ENCODE data around the gene ELL. TPM values are rescaled to one million over a fixed set of nuclear protein-coding genes. Genes with fewer than 3 reads are reported as not detected.

Gene ELL
- total and polyA plus RNA-seq, 9 of the 15 experiments (the other 6 are each of a cell fraction or from before 2014, with no cell fraction given): 0.24 to 22.5 (median 4.1) TPM

DNA sequence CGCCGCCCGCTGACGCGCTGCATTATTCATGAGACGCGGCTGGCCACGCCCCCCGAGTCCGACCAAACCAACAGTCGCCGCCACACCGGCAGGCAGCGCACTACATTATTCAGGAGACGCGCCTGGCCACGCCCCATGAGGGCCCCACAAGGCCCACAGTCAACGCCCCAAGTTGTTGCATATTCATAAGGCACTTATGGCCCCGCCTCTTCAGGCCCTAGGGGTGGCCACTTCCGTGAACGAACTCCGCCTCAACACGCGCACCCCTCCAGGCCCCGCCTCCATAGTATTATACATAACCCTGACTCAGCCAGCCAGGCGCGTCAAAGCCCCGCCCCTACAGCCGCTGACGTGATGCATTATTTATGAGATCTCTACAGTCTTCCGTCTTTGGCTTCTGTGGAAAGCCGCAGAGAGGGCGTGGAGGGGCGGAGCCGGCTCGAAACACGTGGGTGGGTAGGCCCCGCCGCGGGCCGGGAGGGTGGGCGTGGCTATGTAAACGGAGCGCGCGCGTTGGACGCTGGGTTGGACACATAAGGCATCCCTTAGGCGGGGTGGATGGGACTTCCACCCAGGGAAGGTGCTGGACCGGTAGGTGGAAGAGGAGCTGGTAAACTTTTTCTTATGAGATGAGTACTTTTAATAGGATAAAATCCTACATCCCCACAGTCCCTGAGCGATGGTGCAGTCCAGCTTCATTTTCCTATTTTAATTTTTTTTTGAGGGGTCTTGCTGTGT lies 423 bp upstream of the ELL start (continued):
- TF ChIP-seq PCBP1 (IDR thresholded peaks at IDR 0.05; ENCODE audit: low read depth, low read length, poor library complexity, severe bottlenecking) (no peak), TBL1XR1 (IDR thresholded peaks at IDR 0.05; ENCODE audit: low read length in 2 of 2) (peak in 1 of 2 experiments; percentile 60; a peak in 1 of 4 replicates), KDM5B (IDR thresholded peaks at IDR 0.05; ENCODE audit: insufficient replicate concordance, low read depth, low read length) (peak; percentile 78), PHB2 (IDR thresholded peaks at IDR 0.05; ENCODE audit: low read depth) (no peak), HMG20B (CRISPR knock-in tag; IDR thresholded peaks at IDR 0.05) (no peak), ADNP (tag; IDR thresholded peaks at IDR 0.05) (no peak), MAZ (CRISPR knock-in tag; conservative IDR thresholded peaks at IDR 0.05 in 1 of 2, IDR thresholded peaks at IDR 0.05 in 1 of 2) (peak in 1 of 2 experiments; percentile 62; a peak in 1 of 4 replicates), SPI1 (IDR thresholded peaks at IDR 0.05; ENCODE audit: borderline replicate concordance, low read depth, low read length) (0 out of 2 replicates have a peak, but pooled peaks have one; percentile 24), ZNF165 (CRISPR knock-in tag; IDR thresholded peaks at IDR 0.05; ENCODE audit: borderline replicate concordance) (no peak), FOXM1 (IDR thresholded peaks at IDR 0.05; ENCODE audit: low read depth) (peak; percentile 51), FOXM1 (CRISPR knock-in tag; IDR thresholded peaks at IDR 0.05; ENCODE audit: low read depth) (no peak), SP1 (CRISPR knock-in tag; IDR thresholded peaks at IDR 0.05) (peak; percentile 95), ZNF146 (CRISPR knock-in tag; IDR thresholded peaks at IDR 0.05; ENCODE audit: unreplicated experiment) (no peak), PYGO2 (tag; IDR thresholded peaks at IDR 0.05) (no peak), CTBP1 (IDR thresholded peaks at IDR 0.05; ENCODE audit: borderline replicate concordance) (0 out of 2 replicates have a peak, but pooled peaks have one; percentile 10), MED1 (CRISPR knock-in tag; IDR thresholded peaks at IDR 0.05; ENCODE audit: borderline replicate concordance) (no peak), HNRNPLL (IDR thresholded peaks at IDR 0.05; ENCODE audit: low read depth, low read length, poor library complexity, severe bottlenecking) (peak; percentile 51), JUNB (CRISPR knock-in tag; conservative IDR thresholded peaks at IDR 0.05) (no peak), MBD2 (IDR thresholded peaks at IDR 0.05; ENCODE audit: borderline replicate concordance, low read depth) (0 out of 2 replicates have a peak, but pooled peaks have one; percentile 54), ATF1 (CRISPR knock-in tag; IDR thresholded peaks at IDR 0.05) (peak; percentile 32; the same call in 1 of the 2 replicates), ATF1 (tag; IDR thresholded peaks at IDR 0.05) (peak; percentile 90)
- TF ChIP-seq, protein P1, sequence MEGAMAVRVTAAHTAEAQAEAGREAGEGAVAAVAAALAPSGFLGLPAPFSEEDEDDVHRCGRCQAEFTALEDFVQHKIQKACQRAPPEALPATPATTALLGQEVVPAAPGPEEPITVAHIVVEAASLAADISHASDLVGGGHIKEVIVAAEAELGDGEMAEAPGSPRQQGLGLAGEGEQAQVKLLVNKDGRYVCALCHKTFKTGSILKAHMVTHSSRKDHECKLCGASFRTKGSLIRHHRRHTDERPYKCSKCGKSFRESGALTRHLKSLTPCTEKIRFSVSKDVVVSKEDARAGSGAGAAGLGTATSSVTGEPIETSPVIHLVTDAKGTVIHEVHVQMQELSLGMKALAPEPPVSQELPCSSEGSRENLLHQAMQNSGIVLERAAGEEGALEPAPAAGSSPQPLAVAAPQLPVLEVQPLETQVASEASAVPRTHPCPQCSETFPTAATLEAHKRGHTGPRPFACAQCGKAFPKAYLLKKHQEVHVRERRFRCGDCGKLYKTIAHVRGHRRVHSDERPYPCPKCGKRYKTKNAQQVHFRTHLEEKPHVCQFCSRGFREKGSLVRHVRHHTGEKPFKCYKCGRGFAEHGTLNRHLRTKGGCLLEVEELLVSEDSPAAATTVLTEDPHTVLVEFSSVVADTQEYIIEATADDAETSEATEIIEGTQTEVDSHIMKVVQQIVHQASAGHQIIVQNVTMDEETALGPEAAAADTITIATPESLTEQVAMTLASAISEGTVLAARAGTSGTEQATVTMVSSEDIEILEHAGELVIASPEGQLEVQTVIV (CRISPR knock-in tag; IDR thresholded peaks at IDR 0.05; ENCODE audit: borderline replicate concordance): no peak
- TF ChIP-seq, protein P2, sequence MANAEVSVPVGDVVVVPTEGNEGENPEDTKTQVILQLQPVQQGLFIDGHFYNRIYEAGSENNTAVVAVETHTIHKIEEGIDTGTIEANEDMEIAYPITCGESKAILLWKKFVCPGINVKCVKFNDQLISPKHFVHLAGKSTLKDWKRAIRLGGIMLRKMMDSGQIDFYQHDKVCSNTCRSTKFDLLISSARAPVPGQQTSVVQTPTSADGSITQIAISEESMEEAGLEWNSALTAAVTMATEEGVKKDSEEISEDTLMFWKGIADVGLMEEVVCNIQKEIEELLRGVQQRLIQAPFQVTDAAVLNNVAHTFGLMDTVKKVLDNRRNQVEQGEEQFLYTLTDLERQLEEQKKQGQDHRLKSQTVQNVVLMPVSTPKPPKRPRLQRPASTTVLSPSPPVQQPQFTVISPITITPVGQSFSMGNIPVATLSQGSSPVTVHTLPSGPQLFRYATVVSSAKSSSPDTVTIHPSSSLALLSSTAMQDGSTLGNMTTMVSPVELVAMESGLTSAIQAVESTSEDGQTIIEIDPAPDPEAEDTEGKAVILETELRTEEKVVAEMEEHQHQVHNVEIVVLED (CRISPR knock-in tag; IDR thresholded peaks at IDR 0.05): no peak; the same call in 1 of the 2 replicates
- TF ChIP-seq, protein P3, sequence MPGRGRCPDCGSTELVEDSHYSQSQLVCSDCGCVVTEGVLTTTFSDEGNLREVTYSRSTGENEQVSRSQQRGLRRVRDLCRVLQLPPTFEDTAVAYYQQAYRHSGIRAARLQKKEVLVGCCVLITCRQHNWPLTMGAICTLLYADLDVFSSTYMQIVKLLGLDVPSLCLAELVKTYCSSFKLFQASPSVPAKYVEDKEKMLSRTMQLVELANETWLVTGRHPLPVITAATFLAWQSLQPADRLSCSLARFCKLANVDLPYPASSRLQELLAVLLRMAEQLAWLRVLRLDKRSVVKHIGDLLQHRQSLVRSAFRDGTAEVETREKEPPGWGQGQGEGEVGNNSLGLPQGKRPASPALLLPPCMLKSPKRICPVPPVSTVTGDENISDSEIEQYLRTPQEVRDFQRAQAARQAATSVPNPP (IDR thresholded peaks at IDR 0.05; ENCODE audit: borderline replicate concordance, insufficient read depth, insufficient read length): no peak
